Measurements from ENCODE around the gene NEK1. TPM values are rescaled to one million over a fixed set of nuclear protein-coding genes. Genes with fewer than 3 reads are reported as not detected.
A peak's percentile ranks its signal among the peaks of the same experiment; 100 is the strongest.

Gene NEK1
- total and polyA plus RNA-seq, 2 of the 4 experiments (the other 2 are of a cell fraction) = 3.3 to 3.9 TPM

DNA sequence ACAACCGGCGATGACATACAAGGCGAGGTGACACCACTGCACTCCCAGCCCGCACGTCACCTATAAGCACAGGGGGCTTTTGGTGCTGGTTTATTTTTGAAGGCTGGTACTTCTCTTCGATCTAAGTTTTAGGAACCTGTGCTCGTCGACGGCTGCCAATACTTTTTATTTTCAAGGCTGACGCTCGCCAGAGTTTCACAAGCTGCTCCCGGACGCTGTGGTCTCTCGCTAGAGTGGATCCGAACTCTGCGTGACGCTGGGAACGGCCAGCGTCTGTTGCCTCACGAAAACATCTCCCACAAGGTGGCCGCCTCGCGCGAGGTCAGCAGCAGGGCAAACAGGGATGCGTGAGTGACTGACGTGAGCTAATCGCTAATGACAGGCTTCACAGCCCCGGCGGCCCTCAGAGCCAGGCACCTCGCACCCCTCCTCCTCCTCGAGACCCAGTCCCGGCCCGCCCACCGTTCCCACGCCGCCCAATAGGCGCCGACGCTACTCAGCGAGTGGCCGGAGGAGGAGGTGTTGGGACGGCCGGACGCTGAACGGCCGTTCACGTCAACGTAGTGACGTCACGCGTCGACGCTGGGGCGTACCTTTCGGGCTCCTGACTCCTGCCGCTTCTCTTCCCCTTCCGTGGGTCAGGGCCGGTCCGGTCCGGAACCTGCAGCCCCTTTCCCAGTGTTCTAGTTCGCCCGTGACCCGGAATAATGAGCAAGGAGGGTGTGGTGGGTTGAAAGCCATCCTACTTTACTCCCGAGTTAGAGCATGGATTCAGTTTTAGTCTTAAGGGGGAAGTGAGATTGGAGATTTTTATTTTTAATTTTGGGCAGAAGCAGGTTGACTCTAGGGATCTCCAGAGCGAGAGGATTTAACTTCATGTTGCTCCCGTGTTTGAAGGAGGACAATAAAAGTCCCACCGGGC, 7.8 kb upstream of the NEK1 start, which contains the start of gene CLCN3:
CLCN3 (plus strand) TSS at position 621 of the 922 bp plus-strand sequence. CDS start 15,351 bp downstream, outside the sequence.
- Histone ChIP-seq H3K4me2 (ENCODE audit: low read depth, low read length) (peak within 1 kb of the TSS; percentile 91), H4K91ac (ENCODE audit: insufficient read depth, low read depth, low read length) (peak within 1 kb of the TSS; percentile 90), H3K9ac (ENCODE audit: low read depth, low read length) (peak within 1 kb of the TSS; percentile 92), H2AK9ac (replicated peaks; ENCODE audit: low read depth, low read length, poor library complexity) (peak within 1 kb of the TSS; percentile 76), H3K18ac (ENCODE audit: low read depth, low read length) (peak within 1 kb of the TSS; percentile 84), H3K4me1 (ENCODE audit: control insufficient read depth, insufficient read depth, low read length) (no peaks in the 10 kb centered on the region), H3K56ac (ENCODE audit: extremely low read depth, insufficient read depth, low read length) (peak within 1 kb of the TSS; percentile 94), H2BK15ac (ENCODE audit: low read depth, low read length) (peak within 1 kb of the TSS; percentile 28; the same call in 1 of the 3 replicates), H3K4me3 (ENCODE audit: insufficient read depth, low read depth, low read length) (peak within 1 kb of the TSS; percentile 87), H2BK5ac (ENCODE audit: low read depth, low read length, poor library complexity, severe bottlenecking) (peak within 1 kb of the TSS; percentile 81), H2BK120ac (ENCODE audit: low read depth, low read length) (peak within 1 kb of the TSS; percentile 88), H3K14ac (replicated peaks; ENCODE audit: low read depth, low read length) (peak within 1 kb of the TSS; percentile 96), H2AK5ac (ENCODE audit: low read depth, low read length) (peak within 1 kb of the TSS; percentile 50; the same call in 1 of the 2 replicates), H3K23ac (ENCODE audit: low read depth, low read length) (peak within 1 kb of the TSS; percentile 91), H3K9me3 (ENCODE audit: control insufficient read depth, insufficient read depth, low read length) (no peaks in the 10 kb centered on the region), H3K36me3 (ENCODE audit: control insufficient read depth, insufficient read depth, low read length) (no peaks in the 10 kb centered on the region), H3K27ac (ENCODE audit: insufficient read depth, low read length) (peak within 1 kb of the TSS; percentile 81), H3K9me1 (ENCODE audit: insufficient read depth, low read length) (no peaks in the 10 kb centered on the region), H3K4ac (ENCODE audit: low read depth, low read length) (peak within 1 kb of the TSS; percentile 91), H3K79me1 (ENCODE audit: low read depth in 1 of 2, low read length in 2 of 2) (peaks cover 3 to 13% of the 10 kb centered on the region in 2 experiments), H2BK20ac (ENCODE audit: low read depth, low read length) (peak within 1 kb of the TSS; percentile 40; the same call in 1 of the 2 replicates), H4K5ac (ENCODE audit: low read depth, low read length) (peak within 1 kb of the TSS; percentile 74), H3K27me3 (ENCODE audit: control insufficient read depth, insufficient read depth, low read length) (no peaks in the 10 kb centered on the region), H4K8ac (ENCODE audit: low read depth in 2 of 2, low read length in 2 of 2) (peak within 1 kb of the TSS; percentile 77 to 95), H2AFZ (replicated peaks; ENCODE audit: low read length, poor library complexity) (peak within 1 kb of the TSS; percentile 99), H4K20me1 (ENCODE audit: insufficient read depth, low read length) (peaks cover 17% of the 10 kb centered on the region; the same call in 1 of the 2 replicates)
- WGBS, 2 experiments (ENCODE audit: extremely low coverage in 2 of 2, insufficient read length in 1 of 2) = 0% methylated on average over 15 of the region's 67 CpGs; no CpG with 5 or more reads in 1 of the 2 experiments
- ChIA-PET POLR2A (ENCODE audit: unreplicated experiment) (no interaction called here), CTCF (interaction anchor here (0.6 to 1.9 kb wide), 6 partner anchors 14 to 92 kb away, joined by 3 to 6 read pairs (median 4); no protein-coding TSS in a partner anchor)
- ATAC-seq (ENCODE audit: low read depth) (peak; percentile 94), DNase-seq (peak; percentile 94)
- TSS peak; percentile 94 for BruUV-seq (replicated peaks)
- dilution Hi-C loops (cut with HindIII; ENCODE audit: low sequenced_read_pairs, unreplicated experiment) = no loop called here
- intact Hi-C loops (cut with micrococcal nuclease) = loop anchor here (1.0 to 2.0 kb wide), 3 partner anchors 40 to 171 kb away; partner anchors contain the start of gene HPF1
- in situ Hi-C loops (cut with MboI; ENCODE audit: low sequenced_read_pairs) = loop anchor here (25.0 kb wide), 1 partner anchor 442 kb away; no protein-coding TSS in a partner anchor
- TF ChIP-seq CHD1 (IDR thresholded peaks at IDR 0.05; ENCODE audit: low read depth, low read length) (no peak), MAFK (IDR thresholded peaks at IDR 0.05; ENCODE audit: low read depth, low read length) (no peak), NFE2L2 (IDR thresholded peaks at IDR 0.05; ENCODE audit: low read depth, low read length) (no peak), POLR2A (IDR thresholded peaks at IDR 0.05; ENCODE audit: low read depth, low read length) (peak; percentile 93), BHLHE40 (IDR thresholded peaks at IDR 0.05; ENCODE audit: low read depth, low read length) (peak; percentile 19), FOS (IDR thresholded peaks at IDR 0.05; ENCODE audit: low read depth, low read length) (no peak), MAZ (IDR thresholded peaks at IDR 0.05; ENCODE audit: borderline replicate concordance, low read depth, low read length) (no peak), RAD21 (IDR thresholded peaks at IDR 0.05; ENCODE audit: low read length) (no peak), MXI1 (IDR thresholded peaks at IDR 0.05; ENCODE audit: borderline replicate concordance, low read depth, low read length) (0 out of 2 replicates have a peak, but pooled peaks have one; percentile 55), CEBPB (IDR thresholded peaks at IDR 0.05; ENCODE audit: low read depth, low read length) (peak; percentile 68), RCOR1 (IDR thresholded peaks at IDR 0.05; ENCODE audit: insufficient replicate concordance, low read length) (no peak), SMC3 (IDR thresholded peaks at IDR 0.05; ENCODE audit: low read depth, low read length) (no peak)
- TF ChIP-seq, protein P1, sequence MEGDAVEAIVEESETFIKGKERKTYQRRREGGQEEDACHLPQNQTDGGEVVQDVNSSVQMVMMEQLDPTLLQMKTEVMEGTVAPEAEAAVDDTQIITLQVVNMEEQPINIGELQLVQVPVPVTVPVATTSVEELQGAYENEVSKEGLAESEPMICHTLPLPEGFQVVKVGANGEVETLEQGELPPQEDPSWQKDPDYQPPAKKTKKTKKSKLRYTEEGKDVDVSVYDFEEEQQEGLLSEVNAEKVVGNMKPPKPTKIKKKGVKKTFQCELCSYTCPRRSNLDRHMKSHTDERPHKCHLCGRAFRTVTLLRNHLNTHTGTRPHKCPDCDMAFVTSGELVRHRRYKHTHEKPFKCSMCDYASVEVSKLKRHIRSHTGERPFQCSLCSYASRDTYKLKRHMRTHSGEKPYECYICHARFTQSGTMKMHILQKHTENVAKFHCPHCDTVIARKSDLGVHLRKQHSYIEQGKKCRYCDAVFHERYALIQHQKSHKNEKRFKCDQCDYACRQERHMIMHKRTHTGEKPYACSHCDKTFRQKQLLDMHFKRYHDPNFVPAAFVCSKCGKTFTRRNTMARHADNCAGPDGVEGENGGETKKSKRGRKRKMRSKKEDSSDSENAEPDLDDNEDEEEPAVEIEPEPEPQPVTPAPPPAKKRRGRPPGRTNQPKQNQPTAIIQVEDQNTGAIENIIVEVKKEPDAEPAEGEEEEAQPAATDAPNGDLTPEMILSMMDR (conservative IDR thresholded peaks at IDR 0.05; ENCODE audit: low read depth, low read length) = 0 out of 2 replicates have a peak, but pooled peaks have one; percentile 18
- TF ChIP-seq, protein P2, sequence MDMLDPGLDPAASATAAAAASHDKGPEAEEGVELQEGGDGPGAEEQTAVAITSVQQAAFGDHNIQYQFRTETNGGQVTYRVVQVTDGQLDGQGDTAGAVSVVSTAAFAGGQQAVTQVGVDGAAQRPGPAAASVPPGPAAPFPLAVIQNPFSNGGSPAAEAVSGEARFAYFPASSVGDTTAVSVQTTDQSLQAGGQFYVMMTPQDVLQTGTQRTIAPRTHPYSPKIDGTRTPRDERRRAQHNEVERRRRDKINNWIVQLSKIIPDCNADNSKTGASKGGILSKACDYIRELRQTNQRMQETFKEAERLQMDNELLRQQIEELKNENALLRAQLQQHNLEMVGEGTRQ (IDR thresholded peaks at IDR 0.05; ENCODE audit: low read depth, low read length) = no peak

Measured in IMR-90 (cell line).